PC-3 (cell line): Measurements from ENCODE around the gene LTBR.
"Not testable (repeated sequence)": the region's sequence is repeated elsewhere in the genome, so short reads cannot be mapped to it uniquely, and the experiment has no call there.

Experiments used
- CTCF ChIP-seq: fragments of 300-600 bp; sonication (generic); conservative IDR thresholded peaks from 2 replicates; pipeline ENCODE4 v1.5.1; 2017; ENCODE audit warnings: antibody characterized with exemption, low read depth, mild to moderate bottlenecking, low read length
- EZH2phosphoT487 ChIP-seq: fragments of 300-600 bp; sonication (generic); IDR thresholded peaks from 2 replicates; pipeline ENCODE4 v1.6.1; 2018; ENCODE audit warnings: mild to moderate bottlenecking, antibody characterized with exemption, low read length, borderline replicate concordance

DNA sequence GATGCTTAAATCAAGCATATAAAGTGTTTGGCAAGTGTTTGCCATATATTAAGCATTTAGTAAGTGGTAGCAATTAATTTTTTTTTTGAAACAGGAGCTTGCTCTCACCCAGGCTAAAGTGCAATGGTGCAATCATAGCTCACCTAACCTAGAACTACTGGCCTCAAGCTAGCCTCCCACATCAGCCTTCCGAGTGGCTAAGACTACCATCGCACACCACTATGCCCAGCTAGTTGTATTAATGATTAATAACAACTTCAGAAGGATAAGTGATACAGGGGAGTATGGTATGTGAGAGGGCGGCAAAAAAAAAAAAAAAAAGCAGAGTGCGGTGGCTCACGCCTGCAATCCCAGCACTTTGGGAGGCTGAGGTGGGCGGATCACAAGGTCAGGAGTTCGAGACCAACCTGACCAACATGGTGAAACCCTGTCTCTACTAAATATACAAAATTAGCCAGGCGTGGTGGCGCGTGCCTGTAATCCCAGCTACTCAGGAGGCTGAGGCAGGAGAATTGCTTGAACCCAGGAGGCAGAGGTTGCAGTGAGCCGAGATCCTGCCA, 39.8 kb upstream of the LTBR start:
- not testable (repeated sequence) for TF ChIP-seq CTCF, EZH2phosphoT487
